Lung microvascular endothelial cell (primary cell): ENCODE data around the gene PRKRIP1. TPM values are rescaled to one million over a fixed set of nuclear protein-coding genes. Genes with fewer than 3 reads are reported as not detected.
"Not testable (repeated sequence)": the region's sequence is repeated elsewhere in the genome, so short reads cannot be mapped to it uniquely, and the experiment has no call there.

ENCODE experiments used
- DNase-seq, 2 donors: peaks; one replicate each; pipeline versions ENCODE4 v3.0.0 to v3.0.0-alpha.2; 2010; ENCODE audit warnings: low read depth in 2 of 2
- total RNA-seq: library from RNA; depleted of rRNA; stranded (reverse); fragments of >200 nt; gene quantifications from 2 replicates; pipeline ENCODE4 v1.2.1, GENCODE V29; 2014

Gene PRKRIP1
- total RNA-seq, 1 donor from 2014 or later: 10.3 TPM

DNA sequence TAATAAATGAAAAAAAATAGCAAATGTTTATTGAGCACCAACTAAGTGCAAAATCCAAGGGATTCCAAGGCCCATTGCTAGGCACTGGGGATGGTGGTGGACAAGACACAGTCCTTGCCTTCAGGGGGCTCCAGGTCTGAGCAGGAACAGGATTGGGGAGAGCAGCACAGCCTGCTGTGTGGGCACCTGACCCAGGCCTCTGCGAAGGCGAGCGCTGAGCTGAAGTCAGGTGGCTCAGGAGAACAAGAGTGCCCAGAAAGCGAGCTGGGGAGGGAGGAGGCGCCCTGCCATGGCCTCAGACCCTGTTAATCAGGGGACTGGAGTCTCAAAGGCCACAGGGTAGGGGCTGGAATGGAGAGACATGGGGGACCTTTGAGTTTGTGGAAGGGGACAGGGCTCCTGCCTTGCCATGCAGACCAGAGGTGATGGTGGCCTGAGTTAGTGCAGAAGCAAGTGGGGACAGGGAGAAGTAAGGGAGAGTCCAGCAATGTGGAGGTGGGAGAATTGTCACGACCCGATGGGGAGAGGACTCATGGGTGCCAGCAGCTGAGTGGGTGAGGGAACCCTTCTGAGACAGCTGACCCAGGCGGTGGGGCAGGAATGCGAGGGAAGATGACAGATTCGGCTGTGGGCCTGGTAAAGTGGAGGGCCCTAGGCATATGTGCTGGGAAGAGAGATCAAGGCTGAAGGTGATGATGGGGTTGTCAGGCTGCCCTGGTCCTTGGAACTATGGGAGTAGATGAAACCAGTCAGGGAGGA lies 33.2 kb downstream of the PRKRIP1 start:
- no peak for DNase-seq

DNA sequence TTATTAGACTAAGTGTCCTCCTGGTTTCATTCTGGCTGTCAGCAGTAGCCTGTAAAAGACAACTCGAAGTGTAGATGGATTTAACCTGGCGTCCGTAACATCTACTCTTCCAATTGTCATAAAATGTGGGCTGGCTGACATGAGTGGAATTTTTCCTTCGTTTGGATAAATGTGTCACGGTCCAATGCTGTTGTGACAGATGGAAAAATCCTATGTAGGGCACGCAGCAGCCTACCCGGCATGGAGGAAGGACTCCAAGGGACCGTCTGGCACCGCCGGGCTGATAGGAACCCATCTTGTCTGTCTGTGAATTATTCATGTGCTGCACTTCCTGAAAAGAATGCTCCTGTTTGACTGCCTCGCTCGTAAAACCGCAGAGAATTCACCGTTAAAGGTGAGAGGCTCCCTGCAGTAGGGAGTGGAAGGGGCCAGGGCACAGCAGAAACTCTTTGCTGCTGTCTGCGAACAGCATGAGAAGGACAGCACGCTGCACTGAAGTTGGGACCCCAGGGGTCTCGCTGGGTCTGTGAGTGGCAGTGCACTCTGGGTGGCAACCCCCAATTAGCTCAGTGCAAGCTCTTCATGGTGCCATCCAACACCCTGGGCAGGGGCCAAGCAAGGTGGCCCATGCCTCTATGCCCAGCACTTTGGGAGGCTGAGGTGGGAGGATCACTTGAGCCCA lies 35.6 kb downstream of the PRKRIP1 start:
- DNase-seq: peak in 1 of 2 donors; percentile 76

GRCh38 chr7:102432442-102433218 lies 36.5 kb downstream of the PRKRIP1 start:
- no peak for DNase-seq

GRCh38 chr7:102433219-102434038 lies 37.3 kb downstream of the PRKRIP1 start, which contains the start of gene ORAI2:
Gene ORAI2 (plus strand): TSS chr7:102433575. CDS start chr7:102438957, 5,382 bp downstream.
- peak; percentile 70 to 86 for DNase-seq

DNA sequence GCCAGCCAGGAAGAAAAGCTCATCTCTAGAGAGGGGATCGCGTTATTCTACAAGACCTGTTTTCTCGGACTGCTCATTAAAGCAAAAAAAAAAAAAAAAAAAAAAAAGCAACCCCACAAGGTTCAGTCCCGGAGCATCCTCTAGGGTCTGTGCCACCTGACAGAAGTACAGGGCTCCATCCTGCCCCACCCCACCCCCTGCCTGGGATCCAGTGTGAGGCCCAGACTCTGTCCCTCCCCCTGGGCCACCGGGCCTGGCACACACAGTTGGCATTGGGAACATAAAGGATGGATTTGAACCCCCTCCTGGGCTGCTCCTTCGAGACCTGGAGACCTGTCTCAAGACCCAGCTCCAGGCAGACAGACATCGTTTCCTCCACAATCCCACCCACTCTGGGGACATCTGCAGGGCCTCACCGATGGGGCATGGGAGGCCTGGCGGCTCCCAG lies 37.9 kb downstream of the PRKRIP1 start:
- DNase-seq: no peak

GRCh38 chr7:102436118-102436517 lies 40.0 kb downstream of the PRKRIP1 start:
- DNase-seq: no peak

DNA sequence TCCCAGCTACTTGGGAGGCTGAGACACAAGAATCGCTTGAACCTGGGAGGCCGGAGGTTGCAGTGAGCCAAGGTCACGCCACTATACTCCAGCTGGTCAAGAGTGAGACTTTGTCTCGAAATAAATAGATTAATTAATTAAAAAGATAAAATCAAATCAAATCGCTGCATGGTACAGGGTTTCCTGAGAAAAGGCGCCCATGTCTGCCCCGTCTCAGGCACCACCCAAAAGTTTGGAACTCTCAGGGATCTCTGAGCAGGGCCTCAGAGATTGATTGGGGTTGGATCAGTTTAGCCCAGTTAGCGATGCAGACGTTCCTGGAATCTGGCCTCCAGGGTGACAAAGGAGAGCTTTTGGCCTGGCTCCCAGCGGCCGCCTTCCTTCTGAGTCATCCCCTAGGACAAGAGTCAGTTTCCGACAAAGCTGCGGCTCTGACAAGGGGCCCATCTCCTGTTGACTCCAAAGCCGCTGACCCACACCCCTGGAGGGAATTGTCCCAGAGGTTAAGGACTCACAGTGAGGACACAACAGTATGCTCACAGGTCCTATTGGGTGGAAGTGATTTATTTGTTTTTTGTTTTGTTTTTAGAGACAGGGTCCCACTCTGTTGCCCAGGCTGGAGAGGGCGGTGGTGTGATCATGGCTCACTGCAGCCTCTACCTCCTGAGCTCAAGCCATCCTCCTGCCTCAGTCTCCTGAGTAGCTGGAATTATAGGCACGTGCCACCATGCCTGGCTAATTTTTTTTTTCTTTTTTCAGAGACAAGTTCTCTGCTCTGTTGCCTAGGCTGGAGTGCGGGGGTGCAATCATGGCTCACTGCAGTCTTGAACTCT lies 44.0 kb downstream of the PRKRIP1 start:
- peak; percentile 73 to 94 for DNase-seq

- no peak for DNase-seq
Observed at GRCh38 chr7:102444961-102445673, 49.0 kb downstream of the PRKRIP1 start.

- DNase-seq: no peak
Observed at GRCh38 chr7:102445674-102446071, 49.5 kb downstream of the PRKRIP1 start.

DNA sequence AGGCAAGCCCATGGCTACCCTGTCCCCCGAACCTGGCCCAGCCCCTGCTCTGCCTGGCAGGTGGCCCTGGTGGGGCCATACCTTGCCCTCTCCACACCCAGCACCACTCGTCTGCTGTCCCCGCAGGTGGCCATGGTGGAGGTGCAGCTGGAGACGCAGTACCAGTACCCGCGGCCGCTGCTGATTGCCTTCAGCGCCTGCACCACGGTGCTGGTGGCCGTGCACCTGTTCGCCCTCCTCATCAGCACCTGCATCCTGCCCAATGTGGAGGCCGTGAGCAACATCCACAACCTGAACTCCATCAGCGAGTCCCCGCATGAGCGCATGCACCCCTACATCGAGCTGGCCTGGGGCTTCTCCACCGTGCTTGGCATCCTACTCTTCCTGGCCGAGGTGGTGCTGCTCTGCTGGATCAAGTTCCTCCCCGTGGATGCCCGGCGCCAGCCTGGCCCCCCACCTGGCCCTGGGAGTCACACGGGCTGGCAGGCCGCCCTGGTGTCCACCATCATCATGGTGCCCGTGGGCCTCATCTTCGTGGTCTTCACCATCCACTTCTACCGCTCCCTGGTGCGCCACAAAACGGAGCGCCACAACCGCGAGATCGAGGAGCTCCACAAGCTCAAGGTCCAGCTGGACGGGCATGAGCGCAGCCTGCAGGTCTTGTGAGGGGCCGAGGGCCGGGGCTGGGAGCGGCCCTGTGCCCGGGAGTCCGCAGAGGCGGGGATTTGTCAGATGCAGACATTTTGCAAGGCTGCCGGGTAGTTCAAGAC lies 50.4 kb downstream of the PRKRIP1 start:
- DNase-seq: no peak

DNA sequence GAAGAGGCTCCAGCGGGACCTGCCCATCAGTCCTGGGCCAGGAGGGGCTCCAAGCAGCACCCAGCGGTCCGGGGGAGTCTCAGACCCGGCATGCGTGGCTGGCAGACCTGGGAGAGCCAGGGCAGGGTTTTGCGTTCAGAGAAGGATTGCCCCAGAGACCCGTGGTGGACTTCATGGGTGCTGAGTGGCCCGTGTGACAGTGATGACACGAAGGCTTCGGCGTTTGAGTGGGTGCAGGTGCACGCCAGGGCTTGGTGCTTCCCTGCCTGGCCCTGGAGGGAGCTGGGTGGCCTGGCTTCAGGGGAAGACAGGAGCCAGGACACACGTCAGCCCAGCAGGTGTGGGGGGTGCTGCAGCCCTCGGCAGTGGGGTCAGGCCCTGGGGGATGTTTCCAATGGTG lies 51.1 kb downstream of the PRKRIP1 start:
- DNase-seq: no peak

- no peak for DNase-seq
Observed at GRCh38 chr7:102449136-102449535, 53.0 kb downstream of the PRKRIP1 start.

GRCh38 chr7:102450242-102450641 lies 54.1 kb downstream of the PRKRIP1 start:
- peak in 1 of 2 donors; percentile 36 for DNase-seq

DNA sequence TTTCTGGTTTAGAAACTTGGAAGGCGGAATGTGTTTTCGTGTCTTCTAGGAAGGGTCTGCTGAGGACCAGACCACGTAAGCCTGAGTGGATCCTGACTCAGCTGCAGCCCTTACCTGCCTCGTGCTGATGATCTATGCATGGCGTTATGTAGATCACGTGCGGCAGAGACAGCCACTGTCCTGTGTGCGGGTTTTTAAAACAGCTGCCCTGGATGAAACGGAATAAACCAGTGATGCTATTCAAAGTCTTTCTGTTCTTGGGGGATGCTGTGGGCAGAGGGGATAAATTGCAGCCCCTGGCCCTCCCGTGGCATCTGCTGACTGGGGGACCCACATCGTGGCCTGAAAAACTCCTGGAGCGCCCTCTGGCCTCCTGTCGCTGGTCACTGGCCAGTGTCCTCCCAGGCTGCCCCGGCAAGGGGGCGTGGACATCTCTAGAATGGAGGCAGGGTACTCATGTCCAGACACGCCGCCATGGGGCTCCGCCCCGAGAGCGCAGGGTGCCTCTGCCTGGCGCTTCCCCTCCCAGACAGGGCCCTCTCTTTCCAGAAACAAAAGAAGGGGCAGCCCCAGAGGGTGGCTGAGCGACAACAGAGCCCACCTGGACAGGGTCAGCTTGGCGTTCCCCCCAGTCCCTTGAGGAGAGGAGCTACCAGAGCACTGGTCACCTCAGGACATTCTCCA lies 55.4 kb downstream of the PRKRIP1 start:
- DNase-seq: peak in 1 of 2 donors; percentile 43

DNA sequence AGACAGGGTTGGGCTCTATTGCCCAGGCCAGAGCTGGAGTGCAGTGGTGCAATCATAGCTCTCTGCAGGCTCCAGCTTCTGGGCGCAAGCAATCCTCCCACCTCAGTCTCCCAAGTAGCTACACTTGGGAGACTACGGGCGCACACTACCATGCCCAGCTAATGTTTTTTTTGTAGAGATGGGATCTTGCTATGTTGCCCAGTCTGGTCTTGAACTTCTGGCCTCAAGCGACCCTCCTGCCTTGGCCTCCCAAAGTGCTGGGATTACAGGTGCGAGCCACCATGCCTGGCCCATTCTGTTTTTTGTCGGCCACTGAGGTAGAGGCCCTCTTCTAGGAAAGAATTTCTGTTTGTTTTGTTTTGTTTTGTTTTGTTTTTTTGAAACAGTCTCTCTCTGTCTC lies 56.3 kb downstream of the PRKRIP1 start:
- DNase-seq: no peak

GRCh38 chr7:102453319-102453718 lies 57.2 kb downstream of the PRKRIP1 start:
- no peak for DNase-seq

- no peak for DNase-seq
Observed at GRCh38 chr7:102454468-102454867, 58.3 kb downstream of the PRKRIP1 start.

- DNase-seq: not testable (repeated sequence)
Observed at GRCh38 chr7:102454932-102455331, 58.8 kb downstream of the PRKRIP1 start.
